Measurements from ENCODE around the gene ZNF598.
"Not testable (repeated sequence)": the region's sequence is repeated elsewhere in the genome, so short reads cannot be mapped to it uniquely, and the experiment has no call there.

ZNF598 gene

GRCh38 chr16:2040041-2040786 lies 30.6 kb upstream of the ZNF598 start:
- peak; percentile 55 for DNase-seq

- DNase-seq: peak; percentile 86
Observed at GRCh38 chr16:2039274-2040031, 29.8 kb upstream of the ZNF598 start.

DNA sequence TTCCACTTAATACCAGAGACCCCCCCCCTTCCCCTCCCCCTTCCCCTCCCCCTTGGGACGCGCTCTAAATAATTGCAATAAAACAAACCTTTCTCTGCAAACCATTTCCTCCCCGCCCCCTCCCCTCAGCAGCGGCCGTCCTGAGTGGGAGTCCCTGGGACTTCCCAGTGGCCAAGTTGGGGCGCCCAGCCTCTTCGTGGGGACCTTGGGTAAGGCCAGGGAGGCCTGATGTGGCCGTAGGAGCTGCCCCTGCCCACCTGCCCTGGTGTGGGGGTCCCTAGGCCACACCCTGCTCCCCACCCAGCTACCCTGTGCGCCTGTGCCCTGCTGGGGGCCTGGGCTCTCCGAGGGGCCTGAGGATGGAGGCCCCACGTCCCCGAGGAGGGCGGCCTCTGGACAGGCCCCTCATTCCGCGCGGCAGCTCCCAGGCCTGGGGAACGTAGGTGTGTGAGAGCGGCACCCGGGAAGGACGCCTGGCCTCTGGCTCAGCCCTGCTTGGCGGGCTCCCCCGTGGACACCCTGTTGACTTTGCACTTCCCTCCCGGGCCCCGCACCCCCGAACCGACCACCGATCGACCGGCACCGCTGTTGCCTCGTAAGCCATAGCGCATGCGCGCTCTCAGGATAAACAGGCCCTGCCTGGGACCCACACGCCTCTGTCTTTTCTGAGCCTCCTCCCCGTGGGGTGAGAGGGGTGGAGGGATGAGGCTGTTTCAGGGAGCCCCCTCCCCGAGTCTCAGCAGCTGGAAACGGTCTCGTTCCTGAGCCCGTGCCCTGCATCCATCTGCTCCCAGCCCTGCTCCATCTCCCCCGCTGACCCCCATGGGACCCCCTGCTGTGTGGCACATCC lies 29.0 kb upstream of the ZNF598 start:
- peak; percentile 72 for DNase-seq

DNA sequence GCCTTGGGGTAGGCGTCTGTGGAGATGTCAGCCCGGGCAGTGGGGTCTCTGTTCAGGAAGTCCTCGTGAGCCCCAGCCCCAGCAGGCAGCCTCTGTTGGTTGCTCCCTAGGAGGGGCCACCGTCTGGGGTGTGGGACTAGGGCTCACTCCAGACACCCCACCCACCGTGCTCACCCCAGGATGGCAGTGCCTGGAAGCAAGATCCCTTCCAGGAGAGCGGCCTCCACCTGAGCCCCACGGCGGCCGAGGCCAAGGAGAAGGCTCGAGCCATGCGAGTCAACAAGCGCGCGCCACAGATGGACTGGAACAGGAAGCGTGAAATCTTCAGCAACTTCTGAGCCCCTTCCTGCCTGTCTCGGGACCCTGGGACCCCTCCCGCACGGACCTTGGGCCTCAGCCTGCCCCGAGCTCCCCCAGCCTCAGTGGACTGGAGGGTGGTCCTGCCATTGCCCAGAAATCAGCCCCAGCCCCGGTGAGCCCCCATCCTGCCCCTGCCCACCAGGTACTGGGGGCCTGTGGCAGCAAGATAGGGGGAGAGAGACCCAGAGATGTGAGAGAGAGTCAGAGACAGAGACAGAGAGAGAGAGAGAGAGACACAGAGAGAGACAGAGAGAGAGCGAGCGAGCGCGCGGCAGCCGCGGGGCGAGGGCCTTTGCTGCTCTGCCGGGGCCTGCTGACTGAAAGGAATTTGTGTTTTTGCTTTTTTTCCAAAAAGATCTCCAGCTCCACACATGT lies 28.2 kb upstream of the ZNF598 start:
- DNase-seq: peak; percentile 58

- DNase-seq: no peak
Observed at GRCh38 chr16:2037115-2037514, 27.5 kb upstream of the ZNF598 start.

DNA sequence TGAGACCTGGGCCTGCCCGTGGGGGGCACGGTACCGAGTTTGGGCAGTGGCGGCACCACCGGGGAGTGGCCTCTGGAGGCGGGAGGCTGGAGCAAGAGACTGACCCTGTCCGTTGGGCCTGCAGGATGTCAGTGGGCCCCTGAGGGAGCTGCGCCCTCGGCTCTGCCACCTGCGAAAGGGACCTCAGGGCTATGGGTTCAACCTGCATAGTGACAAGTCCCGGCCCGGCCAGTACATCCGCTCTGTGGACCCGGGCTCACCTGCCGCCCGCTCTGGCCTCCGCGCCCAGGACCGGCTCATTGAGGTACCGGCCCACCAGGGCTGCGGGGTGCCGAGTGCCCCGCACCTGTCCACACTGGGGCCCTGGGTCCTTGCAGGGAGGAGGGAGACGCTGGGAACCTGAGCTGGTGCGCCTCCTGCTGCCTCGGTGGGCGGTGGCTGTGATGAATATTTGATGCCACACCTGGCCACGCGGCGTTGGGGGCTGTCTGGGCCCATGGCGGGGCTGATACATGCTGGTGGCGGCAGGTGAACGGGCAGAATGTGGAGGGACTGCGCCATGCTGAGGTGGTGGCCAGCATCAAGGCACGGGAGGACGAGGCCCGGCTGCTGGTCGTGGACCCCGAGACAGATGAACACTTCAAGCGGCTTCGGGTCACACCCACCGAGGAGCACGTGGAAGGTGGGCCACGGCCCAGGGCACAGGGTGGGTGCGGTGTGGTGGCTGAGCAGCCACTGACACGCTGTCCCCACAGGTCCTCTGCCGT lies 26.8 kb upstream of the ZNF598 start:
- no peak for DNase-seq

DNA sequence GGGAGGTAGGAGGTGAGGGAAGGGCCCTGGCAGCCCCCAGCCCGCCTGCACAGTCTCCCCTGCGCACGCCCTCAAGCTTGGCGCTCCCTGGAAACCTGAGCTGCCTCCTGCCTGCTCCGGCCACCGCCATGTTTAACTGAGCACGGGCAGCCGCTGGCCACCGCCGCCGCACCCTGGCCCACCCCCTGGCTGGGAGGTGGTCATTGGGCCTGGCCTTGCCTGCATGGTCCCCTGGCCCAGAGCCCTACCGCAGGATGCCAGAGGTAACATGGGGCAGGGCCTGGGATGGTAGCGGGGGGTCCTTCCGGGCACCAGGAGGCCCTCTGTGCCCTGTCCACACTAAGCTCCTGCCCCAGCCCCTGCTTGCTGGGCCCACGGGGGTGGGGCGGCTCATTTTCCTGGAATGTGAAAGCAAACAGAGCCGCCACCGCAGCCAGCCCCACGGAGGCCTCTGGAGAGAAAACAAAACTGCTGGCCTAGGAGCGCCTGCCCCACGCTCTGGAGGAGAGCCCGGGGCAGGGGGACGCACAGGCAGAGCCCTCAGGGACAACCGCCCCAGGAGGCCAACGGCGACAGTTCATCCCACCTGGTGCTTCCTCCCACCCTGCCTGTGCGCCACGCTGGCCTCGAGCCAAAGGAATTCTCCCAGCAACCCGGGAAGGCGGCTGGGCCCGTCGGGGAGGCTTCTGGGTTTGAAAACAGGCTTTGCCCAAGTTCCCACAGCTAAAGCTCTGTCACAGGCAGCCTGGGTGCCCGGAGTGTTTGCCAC lies 26.0 kb upstream of the ZNF598 start:
- DNase-seq: peak; percentile 84

- no peak for DNase-seq
Observed at GRCh38 chr16:2034696-2035430, 25.2 kb upstream of the ZNF598 start.

- DNase-seq: not testable (repeated sequence)
Observed at GRCh38 chr16:2033909-2034695, 24.5 kb upstream of the ZNF598 start.

DNA sequence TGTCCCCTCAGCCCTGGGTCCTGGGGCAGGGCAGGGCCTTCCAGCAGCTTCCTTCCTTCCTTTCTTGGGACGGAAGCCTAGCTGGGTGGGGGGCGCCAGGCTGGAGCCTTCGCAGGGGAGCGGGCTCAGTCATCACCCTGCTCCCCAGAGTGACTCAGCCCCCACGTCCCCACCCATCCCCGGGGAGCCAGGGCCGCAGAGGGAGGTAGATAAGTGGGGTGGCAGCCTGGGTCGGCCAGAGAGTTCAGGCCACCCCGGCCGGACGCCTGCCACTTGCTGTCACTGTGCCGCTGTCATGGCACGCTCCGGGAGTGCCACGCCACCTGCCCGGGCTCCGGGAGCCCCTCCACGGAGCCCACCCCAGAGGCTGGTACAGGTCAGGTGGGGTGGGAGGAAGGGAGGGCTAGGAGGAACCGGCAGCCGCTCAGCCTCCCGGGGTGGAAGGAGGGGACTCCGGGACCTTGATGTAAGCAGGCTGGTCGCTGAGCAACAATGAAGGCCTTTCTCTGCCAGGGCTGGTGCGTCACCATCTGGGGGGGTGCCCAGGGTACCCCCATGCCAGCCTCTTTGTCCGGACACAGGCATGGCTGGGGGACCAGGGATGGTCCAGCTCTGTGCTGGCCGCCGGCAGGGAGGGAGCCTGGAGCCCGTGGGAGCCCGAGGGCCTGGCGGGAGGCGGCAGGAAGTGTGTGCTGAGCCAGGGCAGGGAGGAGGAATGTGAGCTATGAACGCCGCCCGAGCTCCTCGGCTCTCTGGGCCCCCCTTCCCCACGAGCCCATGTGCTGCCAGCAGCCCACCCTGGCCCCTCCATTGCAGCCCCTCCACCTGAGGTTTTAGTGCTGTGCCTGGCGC lies 23.7 kb upstream of the ZNF598 start:
- DNase-seq: peak; percentile 78

DNA sequence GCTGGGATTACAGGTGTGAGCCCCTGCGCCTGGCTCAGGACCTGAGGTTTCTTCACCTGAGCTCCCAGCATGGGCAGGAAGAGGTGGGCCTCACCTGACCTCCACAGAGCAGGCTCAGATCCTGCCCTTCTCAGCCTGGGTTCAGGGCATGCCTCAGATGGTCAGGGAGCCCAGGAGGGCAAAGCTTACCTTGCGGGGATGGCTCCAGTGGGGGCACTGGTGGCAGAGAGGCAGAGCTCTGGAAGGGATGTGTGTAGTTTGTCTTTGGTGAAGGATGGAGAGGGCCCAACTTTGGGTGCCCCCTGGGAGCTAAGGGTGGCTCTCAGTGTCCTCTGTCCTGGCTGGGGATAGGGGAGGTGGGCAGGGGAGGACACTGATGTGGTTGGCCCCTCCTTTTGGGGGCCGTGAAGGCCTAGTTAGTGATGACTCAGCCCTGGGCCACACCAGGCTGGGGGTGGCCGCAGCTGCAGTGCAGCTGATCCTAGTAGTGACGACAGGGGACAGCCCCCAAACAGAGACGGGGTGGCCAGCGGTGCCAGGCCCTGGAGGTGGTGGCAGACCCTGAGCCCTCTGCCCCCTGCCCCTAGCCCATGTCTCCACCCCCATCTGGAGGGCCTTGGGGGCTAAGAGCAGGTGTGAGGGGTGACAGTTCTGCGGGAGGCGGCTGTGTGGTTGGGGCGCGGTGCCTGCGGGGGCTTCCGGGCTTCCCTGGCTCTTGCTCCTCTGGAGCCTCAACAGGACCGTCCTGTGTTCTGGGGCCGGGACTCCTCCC lies 22.9 kb upstream of the ZNF598 start:
- DNase-seq: no peak

DNA sequence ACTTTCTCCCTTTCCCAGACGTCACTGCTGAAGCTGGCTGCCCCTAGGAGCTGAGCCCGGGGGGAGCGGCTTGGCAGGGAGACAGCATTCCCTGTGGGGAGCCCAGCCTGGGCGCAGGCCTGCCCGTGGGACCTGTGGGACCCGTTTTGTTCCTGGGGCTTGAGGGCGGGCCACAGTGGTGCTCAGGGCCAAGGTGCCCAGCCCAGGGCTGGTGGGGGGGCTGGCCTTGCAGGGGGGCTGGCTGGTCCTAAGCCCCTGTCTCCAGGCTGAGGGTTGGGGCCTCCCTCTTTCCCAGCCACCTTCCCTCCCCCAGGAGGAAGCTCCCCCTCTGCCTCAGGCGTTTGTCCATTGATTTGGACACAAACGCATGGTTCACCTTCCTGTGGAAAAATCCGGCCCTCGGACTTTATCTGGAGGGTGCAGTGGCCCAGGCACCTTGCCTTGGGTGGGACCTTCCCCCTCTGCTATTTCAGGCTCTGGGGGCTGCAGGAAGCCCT lies 21.5 kb upstream of the ZNF598 start:
- DNase-seq: no peak

- no peak for DNase-seq
Observed at GRCh38 chr16:2030036-2030435, 20.4 kb upstream of the ZNF598 start.

DNA sequence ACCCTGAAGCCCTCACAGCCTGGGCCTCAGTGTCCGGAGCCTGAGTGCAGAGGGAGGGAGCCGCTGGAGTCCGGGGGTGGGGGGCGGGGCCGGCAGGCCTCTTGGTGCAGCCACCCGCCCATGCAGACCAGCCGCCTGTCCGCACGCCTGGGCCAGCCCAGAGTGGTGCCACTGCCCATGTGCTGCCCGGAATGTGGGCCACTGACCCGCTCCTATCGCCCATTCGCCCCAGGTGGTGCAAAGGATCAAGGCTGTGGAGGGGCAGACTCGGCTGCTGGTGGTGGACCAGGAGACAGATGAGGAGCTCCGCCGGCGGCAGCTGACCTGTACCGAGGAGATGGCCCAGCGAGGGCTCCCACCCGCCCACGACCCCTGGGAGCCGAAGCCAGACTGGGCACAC lies 19.7 kb upstream of the ZNF598 start:
- DNase-seq: no peak

DNA sequence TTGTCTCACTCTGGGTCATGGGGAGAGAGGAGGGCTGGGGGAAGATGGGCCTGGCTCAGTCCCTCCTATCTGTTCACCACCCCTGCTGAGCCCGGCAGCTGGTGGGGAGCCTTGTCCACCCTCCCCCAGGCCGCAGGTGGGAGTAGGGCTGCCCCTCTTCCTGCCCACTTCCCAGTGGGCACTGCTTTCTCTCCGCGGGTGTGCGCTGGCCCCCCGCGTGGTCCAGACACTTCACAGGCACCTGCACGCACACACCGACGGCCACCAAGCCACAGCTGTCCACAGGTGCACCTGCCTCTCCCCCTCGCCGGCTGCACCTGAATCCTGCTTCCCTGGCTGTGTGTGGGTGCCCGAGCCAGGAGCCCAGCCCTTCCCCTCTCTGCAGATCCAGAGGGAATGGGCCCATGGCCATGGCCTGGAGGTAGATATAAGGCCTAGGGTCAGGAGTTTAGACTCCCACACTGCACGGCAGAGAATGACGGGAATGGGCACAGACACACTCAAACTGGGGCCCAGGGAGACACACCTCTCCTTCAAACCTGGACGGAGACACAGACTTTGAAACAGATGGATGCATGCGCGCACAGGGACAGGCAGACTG lies 19.1 kb upstream of the ZNF598 start:
- DNase-seq: no peak

- DNase-seq: peak; percentile 30
Observed at GRCh38 chr16:2028146-2028545, 18.5 kb upstream of the ZNF598 start.

All from right forelimb (tissue), 1 donor.